Glomerular visceral epithelial cell (primary cell): ENCODE data around the gene TOMM40L.

Source experiments
- DNase-seq: peaks from one replicate; pipeline ENCODE4 v3.0.0-alpha.2; 2016; ENCODE audit errors: extremely low spot score

Gene TOMM40L

GRCh38 chr1:161225534-161226319 is at the start of gene TOMM40L:
TOMM40L (plus strand) TSS chr1:161226060; CDS start chr1:161226490, 430 bp downstream.
- DNase-seq = peak; percentile 100

DNA sequence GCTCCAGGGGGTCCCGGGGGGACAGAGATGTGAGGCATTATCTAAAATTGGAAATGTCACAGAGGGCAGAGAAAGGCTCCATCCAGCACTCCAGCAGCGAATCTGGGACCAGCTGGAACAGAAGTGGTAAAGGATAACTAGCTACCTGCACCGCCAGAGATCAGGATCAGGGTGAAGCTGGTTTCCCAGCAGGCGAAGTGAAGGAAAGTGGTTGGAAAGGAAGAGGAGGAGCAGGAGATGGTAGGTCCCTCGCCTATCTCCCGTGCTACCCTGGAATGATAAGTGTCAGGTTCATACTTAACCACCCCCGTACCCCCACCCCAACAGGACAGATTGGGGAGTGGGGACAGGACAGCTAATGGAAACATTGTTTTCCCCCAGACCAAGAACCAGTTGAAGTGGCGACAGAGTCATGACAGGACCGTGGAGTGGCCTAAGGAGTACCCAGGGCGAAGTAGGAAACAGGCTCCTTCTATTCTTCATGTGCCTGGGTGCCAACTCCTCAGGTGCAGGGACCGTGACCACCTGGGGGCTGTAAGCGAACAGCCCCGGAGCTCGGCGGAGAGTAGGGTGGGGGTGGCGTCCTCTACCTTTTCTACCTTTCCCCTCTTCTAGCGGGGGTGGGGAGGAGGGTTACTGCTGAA is 49.3 kb upstream of the TOMM40L start:
- no peak for DNase-seq

DNA sequence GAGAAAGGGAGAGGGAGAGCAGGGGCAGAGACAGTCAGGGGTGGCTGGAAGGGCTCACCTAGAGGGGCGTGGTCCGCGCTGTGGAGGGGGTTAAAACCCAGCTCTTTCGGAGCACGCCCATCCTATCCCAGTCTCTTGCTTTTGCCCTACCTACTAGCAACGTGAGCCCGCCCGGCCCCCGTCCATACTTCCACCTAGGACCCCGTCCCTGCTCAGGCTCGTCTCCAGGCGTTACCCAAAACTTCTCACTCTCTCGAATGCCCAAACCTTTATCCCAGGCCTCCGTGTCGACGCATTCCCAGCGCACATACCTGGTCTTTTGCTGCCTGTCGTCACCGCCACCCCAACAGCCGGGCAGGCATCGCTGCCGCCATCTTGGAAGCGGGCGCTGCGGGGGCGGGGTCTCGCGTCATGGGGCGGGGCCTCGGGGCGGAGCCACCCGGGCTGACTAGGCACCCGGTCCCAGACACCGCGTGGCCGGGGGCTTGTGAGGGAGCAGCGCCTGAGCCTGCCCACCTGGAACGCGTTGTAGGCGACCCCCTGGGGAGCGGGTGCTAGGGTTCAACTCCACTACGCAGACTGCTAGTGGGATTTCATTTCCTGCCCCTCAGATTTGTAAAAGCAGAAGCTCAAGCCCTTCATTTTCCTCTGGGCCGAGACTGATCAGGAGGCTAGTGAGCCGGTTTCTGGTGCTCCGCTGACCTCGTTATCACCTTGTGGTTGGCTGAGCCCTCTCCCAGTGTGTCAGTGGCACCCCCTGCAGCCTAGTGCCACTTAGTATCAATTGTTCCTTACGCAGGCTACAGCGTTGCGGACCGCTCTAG is 48.5 kb upstream of the TOMM40L start, which contains the start of gene B4GALT3:
TSS of gene B4GALT3 (minus strand) at position 396 of the 824 bp plus-strand sequence. CDS start 1,447 bp downstream, outside the sequence.
- DNase-seq = peak; percentile 80

- no peak for DNase-seq
Measured at GRCh38 chr1:161177936-161178244, 48.0 kb upstream of the TOMM40L start.

DNA sequence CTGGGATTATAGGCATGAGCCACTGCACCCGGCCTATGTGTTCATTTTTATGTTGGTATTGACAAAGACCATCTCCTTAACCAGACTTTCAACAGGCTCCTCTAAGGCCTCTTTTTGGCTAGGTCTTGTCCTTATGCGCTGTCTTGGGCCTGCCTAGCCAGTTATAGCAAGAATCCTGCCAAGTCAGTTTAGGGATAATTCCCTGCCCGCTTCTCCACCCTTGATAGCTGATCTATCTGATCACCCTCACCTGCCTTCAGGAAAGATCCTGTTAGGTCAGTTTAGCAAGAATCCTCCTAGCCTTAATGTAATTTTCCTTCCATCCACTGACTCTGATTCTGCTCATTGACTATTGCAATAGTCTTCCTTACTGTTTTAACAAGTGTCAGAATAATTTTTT is 46.2 kb upstream of the TOMM40L start:
- no peak for DNase-seq

DNA sequence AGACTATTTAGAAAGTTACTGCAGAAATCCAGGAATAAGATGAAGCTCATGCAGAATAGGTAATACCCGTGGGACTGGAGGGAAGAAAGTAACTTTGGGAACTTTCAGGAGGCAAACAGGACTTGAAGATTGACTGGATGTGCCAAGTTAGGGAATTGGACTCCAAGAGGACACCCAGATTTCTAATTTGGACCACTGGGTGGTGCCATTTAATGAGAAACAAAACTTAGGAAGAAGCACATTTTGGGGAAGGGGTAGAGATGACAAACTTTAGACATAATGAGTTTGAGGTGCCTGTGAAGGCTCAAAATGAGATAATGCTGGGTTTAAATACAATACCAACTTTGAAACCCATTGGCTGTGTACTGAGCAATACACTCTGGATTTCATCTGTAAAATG is 45.2 kb upstream of the TOMM40L start:
- no peak for DNase-seq

- DNase-seq = peak; percentile 60
Measured at GRCh38 chr1:161182214-161182613, 43.6 kb upstream of the TOMM40L start.

DNA sequence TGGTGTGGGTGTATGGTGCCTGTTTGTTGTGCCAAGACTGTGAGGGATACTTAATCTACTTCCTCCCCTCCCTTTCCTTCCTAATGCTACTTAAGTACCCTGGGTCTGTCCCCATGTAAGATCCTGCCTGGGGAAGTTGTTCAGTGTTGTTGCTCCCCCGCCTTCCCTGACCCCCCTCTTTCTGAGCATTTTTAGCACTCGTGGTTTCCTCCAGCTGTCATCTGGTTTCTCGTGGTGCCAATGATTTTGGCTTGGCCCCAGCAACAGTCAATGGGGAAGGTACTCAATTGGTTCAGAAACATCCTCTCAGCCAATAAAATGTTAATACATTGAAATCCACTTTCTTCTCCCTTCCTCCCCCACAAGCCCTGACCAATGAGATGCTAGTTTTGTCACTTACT is 40.6 kb upstream of the TOMM40L start:
- peak; percentile 43 for DNase-seq

DNA sequence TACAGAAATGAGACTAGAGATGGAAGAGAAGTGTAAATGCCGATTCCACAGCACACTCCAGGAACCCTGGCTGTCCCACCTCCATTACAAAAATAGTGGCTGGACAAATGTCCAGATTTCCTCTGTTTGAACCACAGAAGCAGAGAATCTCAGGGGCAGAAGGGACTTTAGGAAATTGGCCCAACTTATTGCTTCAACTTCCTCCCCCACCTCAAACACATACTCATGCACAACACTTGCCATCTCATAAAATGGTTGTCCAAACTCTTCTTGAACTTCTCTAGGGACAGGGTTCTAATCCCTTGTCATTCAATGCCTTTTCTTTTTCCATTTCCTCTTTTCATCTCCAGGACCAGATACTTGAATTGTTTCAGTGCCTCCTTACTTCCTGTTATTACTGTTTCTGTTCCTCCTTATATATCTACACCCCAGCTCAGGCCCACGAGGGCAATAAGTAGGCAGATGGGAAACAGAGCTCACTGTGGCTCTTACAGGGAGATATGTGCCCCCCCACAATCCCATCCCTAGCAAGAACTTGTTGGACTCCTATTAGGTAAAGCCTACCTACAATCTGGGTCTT is 40.0 kb upstream of the TOMM40L start:
- no peak for DNase-seq

DNA sequence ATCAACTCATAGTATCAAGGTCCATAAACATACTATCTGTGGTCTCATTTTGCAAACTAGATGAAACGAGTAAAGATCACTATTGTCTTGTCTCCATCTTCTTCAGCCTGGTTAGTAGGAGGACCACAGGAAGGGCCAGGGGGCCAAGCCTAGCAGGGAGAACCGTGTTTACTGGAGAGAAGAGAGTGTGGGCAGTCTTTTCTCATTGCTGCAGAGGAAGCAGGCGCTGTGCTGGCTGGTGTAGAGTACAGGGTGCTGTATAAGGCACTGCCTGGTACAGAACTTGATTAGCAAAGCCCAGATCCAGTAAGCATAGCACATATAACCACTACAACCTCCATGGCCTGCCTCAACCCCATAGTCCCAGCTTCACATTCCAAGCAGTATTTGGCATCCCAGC is 38.5 kb upstream of the TOMM40L start:
- no peak for DNase-seq

DNA sequence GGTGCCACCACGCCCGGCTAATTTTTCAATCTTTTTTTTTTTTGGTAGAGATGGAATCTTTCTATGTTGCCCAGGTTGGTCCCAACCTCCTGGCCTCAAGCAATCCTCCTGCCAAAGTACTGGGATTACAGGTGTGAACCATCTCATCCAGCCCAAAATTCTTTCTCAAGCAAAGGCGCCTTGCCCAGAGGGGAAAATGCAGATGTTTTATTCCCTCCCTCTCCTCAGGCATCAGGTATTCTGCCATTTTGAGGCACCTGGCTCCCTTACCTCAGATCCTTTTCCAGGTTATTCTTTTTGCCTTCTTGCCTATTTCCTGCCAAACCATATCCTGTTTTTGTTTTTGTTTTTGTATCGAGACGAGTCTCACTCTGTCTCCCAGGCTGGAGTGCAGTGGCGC is 37.5 kb upstream of the TOMM40L start:
- DNase-seq = no peak

- no peak for DNase-seq
Measured at GRCh38 chr1:161189036-161189435, 36.8 kb upstream of the TOMM40L start.

DNA sequence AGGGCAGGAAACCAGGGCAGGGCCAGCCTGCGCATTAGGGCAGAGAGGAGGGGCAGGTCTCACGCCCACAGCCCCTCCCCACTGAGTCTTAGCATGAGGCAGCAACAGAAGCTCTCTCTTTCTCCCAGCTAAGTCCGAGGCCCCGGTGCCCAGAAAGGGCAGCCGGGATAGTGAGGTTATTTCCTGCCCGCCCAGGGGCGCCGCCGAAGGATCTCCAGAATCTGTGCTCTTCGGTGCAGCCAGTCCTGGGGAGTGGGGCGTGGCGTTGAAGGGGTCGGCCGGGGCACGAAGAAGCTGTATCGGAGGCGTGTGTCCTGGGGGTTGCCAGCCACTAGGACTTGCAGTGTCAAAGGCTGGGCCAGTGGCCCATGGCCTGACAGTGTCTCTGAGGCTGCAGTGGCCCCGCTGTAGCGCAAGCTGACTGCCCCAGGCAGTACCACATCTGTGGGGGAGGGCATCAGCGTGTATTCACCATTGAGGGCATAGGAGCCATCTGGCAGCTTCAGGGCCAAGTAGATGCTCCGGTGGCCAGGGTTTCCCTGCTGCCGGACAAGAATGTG is 34.8 kb upstream of the TOMM40L start:
- DNase-seq = no peak

DNA sequence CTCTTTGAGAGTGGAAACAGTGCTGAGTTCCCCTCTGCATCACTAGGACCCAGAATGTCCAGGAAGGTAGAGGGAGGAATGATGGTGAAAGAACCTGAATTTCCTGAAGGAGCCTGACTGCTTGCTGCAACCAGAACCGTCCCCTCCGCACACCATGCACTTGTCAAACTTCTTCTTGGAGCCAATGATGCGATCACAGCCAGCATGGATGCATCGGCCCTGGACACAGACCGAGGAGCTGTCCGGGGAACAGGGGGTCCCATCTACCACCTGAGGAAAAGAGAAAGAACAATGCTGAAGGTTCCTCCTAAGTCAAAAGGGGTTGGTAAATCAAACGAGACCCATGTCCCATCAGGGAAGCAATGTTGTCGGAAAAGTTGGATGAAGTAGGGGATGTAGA is 33.9 kb upstream of the TOMM40L start:
- no peak for DNase-seq

- DNase-seq = peak; percentile 73
Measured at GRCh38 chr1:161192476-161193465, 33.1 kb upstream of the TOMM40L start.

GRCh38 chr1:161193561-161194235 is 32.2 kb upstream of the TOMM40L start:
- no peak for DNase-seq

DNA sequence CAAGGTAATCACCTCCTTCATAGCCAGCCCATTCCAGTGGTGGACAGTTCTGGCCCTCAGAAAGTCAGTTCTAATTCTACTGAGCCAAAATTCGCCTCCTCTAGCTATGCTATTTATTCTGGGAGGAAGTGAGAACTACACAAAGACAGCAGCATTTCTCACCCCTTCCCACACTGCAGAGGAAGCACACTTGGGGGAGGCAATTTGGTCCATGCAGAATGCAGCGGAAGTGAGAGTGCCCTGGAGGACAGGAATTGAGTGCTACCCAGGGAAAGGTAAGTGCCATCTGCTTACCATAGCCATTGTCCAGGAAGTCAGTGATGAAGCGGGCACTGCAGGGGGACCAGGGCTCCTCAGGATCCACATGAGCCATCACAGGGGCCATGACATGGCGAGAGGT is 30.7 kb upstream of the TOMM40L start:
- DNase-seq = no peak

DNA sequence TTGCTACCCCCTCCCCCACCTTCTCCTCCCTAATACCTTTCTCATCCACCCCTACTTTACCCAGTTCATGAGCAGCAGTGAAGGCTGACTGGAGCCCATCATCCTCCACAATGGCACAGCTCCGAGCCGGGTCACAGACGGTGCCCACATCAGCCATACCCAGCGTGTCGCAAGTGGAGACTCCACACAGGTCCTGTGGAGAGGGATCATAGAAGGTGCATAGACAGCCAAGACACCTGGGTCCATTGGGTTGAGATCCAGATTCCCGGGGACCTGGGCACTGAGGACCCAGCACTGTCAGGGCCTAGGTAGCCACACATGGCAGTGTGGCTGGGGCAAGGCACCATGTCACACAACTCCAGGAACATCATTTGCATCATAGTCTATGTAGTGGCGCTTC is 29.7 kb upstream of the TOMM40L start:
- no peak for DNase-seq

DNA sequence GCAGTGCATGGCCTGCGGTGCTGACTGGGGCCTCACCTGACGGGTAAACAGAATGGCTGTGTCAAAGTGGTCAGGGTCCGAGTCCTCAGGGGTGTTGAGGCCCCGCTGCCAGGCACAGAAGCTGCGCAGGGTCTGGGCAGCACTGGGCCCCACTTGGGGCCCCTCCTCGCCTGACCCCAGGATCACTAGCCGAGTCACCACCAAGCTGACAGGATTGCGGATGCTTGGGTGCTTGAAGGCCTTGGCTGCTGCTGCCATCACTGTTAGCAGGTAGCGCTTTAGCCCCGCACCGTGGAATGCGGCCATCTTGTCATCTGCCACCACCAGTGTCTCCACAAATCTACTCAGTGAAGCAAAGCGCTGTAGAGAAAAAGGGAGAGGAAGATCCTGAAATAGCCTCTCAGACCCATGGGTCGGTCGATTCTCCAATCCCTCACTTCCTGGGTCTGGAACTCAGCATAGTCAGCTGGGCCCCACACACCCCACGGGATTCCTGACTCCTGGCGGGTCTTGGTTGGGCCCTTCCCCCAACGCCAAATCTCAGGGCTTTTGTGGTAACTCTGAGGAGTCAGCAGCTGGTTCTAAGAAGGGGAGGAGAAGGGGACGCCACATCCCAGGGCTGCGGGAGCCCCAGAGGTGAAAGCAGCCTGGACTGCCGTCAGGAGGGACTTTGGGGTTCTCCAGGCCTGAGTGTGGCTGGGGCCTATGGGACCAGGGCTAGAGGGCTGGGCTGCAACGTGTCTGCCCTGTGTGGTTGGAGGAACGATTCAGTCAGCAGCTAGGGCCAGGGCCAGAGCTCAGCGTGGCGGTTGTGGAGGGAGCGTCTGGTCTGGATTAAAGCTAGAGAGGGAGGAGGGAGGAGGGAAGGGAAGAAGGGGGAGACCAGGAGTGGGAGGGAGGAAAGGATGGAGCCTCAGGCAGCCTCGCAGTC is 29.1 kb upstream of the TOMM40L start:
- DNase-seq = no peak
